ENCODE data around the gene ARL6IP5.

Gene ARL6IP5, protein sequence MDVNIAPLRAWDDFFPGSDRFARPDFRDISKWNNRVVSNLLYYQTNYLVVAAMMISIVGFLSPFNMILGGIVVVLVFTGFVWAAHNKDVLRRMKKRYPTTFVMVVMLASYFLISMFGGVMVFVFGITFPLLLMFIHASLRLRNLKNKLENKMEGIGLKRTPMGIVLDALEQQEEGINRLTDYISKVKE

GRCh38 chr3:69084326-69085167 lies at the start of gene ARL6IP5:
Gene ARL6IP5, plus strand, starts transcription at chr3:69084937. Its CDS starts 111 bp downstream, at chr3:69085048.
- DNase-seq (ENCODE audit: low spot score), result peak; percentile 96

DNA sequence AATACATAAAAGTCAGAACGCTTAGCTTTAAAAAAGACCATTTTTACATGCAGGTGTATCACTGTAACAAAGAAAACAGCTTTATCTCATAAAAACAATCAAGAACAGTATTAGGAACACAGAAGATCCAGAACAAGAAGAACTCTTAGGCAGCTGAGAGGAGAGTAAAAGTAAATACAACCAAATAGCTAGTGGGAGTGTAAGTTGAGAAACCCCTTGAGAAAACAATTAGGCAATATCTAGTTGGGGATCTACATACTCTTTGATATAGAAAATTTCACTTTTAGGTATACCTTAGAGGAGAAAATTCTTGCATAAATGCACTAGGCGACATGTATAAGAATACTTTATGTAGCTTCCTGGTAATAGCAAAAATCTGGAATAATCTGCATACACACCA lies 40.1 kb upstream of the ARL6IP5 start:
- DNase-seq (ENCODE audit: low spot score), result no peak

DNA sequence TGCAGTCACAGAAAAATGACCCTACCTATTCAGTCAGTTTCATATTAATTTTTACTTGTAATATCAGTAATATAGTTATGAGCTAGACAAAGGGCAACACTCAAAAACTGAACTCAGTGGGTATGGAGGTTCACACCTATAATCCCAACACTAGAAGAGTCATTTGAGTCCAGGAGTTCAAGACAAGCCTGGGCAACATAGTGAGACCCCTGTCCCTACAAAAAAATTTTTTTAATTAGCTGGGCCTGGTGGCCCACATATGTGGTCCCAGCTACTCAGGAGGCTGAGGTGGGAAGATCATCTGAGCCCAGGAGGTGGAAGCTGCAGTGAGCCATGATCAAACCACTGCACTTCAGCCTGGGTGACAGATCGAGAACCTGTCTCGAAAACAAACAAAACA lies 35.7 kb upstream of the ARL6IP5 start:
- no peak for DNase-seq (ENCODE audit: low spot score)

DNA sequence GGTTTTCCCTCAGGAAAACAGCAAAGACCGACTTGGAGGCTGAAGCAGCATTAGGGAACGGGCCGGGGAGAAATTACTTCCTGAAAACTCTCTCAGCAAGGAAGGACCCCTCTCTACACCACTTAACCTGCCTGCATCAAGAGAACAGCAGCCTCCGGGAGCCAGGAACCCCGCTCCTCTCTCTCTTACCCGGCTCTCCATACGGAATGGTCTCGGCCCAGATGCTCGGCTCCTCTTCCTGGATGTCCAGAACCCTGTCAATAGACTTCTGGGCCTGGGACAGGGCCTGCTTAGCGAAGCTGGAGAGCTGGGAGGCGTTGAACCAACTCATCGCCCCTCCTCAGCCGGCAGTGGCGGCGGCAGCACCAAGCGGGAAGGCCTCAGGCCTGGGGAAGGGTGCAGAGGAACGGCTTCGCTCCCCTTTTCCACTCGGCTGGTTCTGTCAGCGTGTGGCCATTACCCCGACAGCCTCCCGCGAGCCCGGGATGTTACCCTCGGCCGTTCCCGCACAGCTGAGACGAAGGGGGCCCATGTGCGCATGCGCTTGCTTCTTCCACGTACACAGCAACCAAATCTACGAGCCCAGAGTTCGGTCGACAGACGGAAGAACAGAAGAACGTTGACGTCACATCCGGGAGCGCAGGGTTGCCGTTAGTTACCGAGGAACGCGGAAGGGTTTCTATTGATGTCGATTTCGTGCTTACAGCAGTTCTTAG lies 32.8 kb upstream of the ARL6IP5 start, which contains the start of gene TMF1:
Gene TMF1, minus strand, starts transcription at position 578 of the 716 bp plus-strand sequence. Its CDS starts 247 bp downstream, at position 331.
- peak; percentile 99 for DNase-seq (ENCODE audit: low spot score)

- no peak for DNase-seq (ENCODE audit: low spot score)
Observed at GRCh38 chr3:69052472-69052898, 32.3 kb upstream of the ARL6IP5 start.

GRCh38 chr3:69058180-69058946 lies 26.4 kb upstream of the ARL6IP5 start:
- DNase-seq (ENCODE audit: low spot score), result no peak

GRCh38 chr3:69058947-69059224 lies 25.9 kb upstream of the ARL6IP5 start:
- no peak for DNase-seq (ENCODE audit: low spot score)

- DNase-seq (ENCODE audit: low spot score), result peak; percentile 11
Observed at GRCh38 chr3:69059688-69060087, 25.0 kb upstream of the ARL6IP5 start.

DNA sequence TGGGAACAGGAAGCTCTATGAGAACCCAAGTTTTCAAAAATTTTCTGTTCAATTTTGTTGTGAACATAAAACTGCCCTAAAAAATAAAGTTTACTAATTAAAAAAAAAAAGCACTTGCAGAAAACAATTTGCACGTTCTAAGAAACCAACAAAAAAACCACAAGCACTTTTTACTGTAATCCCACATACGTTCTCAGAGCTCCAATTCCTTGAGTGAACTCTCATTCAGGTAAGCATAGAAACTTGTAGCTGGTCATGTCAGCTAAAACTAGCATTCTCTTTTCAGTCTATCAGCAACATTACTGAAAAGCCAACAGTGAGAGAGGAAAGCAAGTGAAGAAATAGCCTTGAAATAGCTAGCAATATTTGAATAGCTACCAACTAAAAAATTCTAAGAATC lies 21.1 kb upstream of the ARL6IP5 start:
- DNase-seq (ENCODE audit: low spot score), result no peak

- no peak for DNase-seq (ENCODE audit: low spot score)
Observed at GRCh38 chr3:69065318-69065964, 19.3 kb upstream of the ARL6IP5 start.

- no peak for DNase-seq (ENCODE audit: low spot score)
Observed at GRCh38 chr3:69066121-69066520, 18.6 kb upstream of the ARL6IP5 start.

DNA sequence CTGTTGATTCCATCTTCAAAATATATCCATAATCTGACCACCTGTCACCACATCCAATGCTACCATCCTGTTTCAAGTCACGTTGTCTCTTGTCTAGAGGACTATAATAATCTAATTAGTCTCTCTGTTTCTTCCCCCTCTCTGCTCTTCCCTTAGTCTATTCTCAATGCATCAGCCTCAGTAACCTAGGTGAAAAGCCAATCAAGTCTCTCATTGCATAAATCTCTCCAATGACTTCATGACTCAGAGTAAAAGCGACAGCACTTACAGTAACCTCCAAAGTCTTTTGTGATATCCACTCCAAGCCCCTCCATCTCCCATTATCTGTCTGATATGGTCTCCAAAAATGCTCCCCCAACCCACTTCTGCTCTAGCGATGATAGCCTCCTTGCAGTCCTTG lies 11.8 kb upstream of the ARL6IP5 start:
- no peak for DNase-seq (ENCODE audit: low spot score)

GRCh38 chr3:69079269-69080159 lies 5.2 kb upstream of the ARL6IP5 start:
- DNase-seq (ENCODE audit: low spot score), result no peak

DNA sequence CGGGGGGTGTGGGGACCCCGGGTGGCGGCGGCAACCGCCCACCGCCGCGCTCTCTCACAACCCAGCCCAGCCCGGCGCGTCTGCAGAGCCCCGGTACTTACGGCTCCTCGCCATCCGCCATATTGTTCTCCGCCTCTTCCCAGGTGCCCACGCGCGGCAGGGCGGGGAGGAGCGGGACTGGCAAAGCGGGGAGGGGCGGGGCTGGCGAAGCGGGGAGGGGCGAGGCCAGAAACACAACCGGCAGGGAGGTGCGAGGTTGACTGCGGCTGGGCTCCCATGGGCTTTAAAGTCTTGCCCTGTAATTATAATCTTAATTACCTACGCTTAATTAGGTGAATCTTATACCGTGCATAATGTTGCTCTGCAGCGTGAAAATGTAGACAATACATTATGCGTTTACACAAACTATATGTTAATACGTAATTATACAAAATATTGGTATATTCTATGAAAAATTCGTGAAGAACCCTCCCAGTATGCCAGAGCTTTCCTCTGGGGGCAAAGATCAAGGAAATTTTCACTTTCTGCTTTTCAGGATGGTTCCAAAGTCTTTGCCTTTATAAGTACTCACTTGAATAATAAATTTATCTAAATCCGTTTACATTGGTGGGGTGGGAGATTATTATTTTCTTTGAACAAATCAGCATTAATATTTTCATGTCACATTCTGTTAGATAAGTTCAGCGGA lies 4.4 kb upstream of the ARL6IP5 start, which contains the start of gene UBA3:
Gene UBA3, minus strand, starts transcription at position 133 of the 688 bp plus-strand sequence. Its CDS starts 12 bp downstream, at position 121.
- peak; percentile 94 for DNase-seq (ENCODE audit: low spot score)

DNA sequence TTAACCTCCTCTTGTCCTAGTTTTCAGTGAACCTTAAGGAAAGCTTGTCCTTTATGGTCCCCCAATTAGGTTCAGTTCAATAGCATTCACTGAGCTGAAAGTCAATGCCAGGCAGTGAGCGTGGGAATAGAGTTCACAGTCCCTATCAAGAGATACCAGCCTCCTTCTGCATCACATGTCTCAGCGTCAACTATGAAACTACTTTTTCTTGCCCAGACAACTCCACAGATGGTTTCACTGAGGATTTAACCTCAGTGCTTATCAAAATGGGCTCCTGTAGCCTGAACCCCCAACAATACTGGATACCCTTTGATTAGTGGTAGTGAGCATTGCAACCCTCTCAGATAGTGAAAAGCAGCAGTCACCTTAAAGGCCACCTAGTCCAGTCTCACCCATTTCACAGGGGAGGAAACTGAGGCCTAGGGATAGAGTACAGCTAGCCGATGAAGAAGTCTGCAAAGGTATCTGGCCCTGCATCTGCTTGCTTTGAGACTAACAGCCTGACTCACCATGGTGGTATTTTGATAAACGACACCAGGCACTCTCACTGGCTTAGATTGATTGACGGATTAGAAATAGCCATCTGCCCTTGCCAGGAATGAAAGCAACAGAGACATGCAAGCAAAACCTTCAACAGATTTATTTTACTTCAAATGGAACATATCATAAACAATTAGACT lies 3.0 kb upstream of the ARL6IP5 start:
- DNase-seq (ENCODE audit: low spot score), result peak; percentile 59

DNA sequence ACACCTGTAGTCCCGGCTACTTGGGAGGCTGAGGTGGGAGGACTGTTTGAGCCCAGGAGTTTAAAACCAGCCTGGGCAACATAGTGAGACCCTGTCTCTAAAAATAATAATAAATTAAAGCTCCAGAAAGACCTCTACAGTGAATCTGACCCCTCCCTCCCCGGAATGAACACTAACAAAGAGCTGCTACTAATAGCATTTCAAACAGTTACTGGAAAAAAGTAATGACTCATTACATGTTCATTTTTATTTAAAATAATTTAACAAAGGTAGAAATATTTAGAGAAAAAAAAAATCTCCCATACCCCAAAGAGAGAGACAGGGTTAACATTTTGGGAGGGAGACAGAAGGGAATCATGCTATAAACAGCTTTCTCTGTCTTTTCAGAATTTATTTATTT lies 2.4 kb upstream of the ARL6IP5 start:
- no peak for DNase-seq (ENCODE audit: low spot score)

GRCh38 chr3:69082805-69083204 lies 1.9 kb upstream of the ARL6IP5 start:
- peak; percentile 92 for DNase-seq (ENCODE audit: low spot score)

DNA sequence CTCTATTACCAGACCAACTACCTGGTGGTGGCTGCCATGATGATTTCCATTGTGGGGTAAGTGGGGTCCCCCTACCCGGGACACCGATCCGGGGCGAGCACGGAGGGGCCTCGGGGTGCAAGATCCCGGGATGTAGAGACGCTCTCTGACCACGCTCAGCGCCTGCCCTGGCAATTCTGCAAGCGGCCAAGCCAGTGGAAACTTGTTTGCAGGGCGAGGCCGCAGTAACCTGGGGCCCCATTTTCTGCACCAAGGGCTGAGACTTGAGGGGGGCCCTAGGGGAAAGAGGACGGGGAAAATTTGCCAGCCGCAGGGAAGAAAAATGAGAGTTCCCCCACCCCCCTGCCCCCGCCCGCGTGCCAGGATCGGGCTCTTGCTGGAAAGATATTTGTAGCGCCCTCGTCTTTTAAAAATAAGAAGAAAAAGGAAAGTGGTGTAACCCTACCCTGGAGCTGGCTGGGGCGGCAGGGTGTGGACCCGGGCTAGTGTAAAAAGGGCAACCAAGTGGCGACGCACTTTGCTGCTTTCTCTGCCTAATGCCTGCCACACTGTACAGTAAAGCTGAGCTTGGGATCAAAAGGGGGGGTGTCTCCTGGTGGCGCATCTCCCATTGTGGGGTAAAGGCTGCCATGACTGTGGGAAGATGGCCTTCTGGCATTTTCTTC lies 563 bp downstream of the ARL6IP5 start:
- peak; percentile 11 for DNase-seq (ENCODE audit: low spot score)
